ENCODE data around the gene GRB7. TPM values are rescaled to one million over a fixed set of nuclear protein-coding genes. Genes with fewer than 3 reads are reported as not detected.

GRB7 gene
- total and polyA plus RNA-seq, 10 of the 15 experiments (the other 5 are each of a cell fraction or from before 2014, with no cell fraction given): 0.05 to 0.34 (median 0.19) TPM; not detected in 4

- TF ChIP-seq CEBPB (IDR thresholded peaks at IDR 0.05; ENCODE audit: borderline replicate concordance in 1 of 2, low read depth in 2 of 2, low read length in 2 of 2) (no peak), SIX5 (IDR thresholded peaks at IDR 0.05; ENCODE audit: low read depth, low read length, severe bottlenecking) (no peak), JUNB (IDR thresholded peaks at IDR 0.05) (no peak), PML (IDR thresholded peaks at IDR 0.05; ENCODE audit: low read length) (0 out of 2 replicates have a peak, but pooled peaks have one; percentile 24), MTA2 (IDR thresholded peaks at IDR 0.05; ENCODE audit: low read depth) (peak; percentile 83), ATF7 (IDR thresholded peaks at IDR 0.05; ENCODE audit: low read depth) (peak; percentile 75; the same call in 1 of the 2 replicates), ASH2L (IDR thresholded peaks at IDR 0.05; ENCODE audit: borderline replicate concordance, low read depth) (no peak), DPF2 (IDR thresholded peaks at IDR 0.05) (peak; percentile 92), ZNF207 (IDR thresholded peaks at IDR 0.05; ENCODE audit: borderline replicate concordance) (no peak), NFXL1 (IDR thresholded peaks at IDR 0.05; ENCODE audit: borderline replicate concordance) (no peak), ATF3 (IDR thresholded peaks at IDR 0.05; ENCODE audit: borderline replicate concordance, extremely low read depth, low read depth, low read length) (no peak), MYB (IDR thresholded peaks at IDR 0.05; ENCODE audit: borderline replicate concordance, low read depth, low read length) (no peak), EGR1 (IDR thresholded peaks at IDR 0.05; ENCODE audit: borderline replicate concordance in 1 of 2, low read depth in 2 of 2, low read length in 2 of 2) (peak in 1 of 2 experiments; percentile 25; a peak in 1 of 3 replicates), NFYB (IDR thresholded peaks at IDR 0.05; ENCODE audit: insufficient read depth, low read depth, low read length) (no peak), NR2C1 (IDR thresholded peaks at IDR 0.05) (no peak), HDAC2 (IDR thresholded peaks at IDR 0.05) (no peak), NFYA (IDR thresholded peaks at IDR 0.05; ENCODE audit: borderline replicate concordance, low read depth, low read length) (no peak), ZNF384 (IDR thresholded peaks at IDR 0.05; ENCODE audit: borderline replicate concordance, low read depth, low read length) (no peak), EP300 (IDR thresholded peaks at IDR 0.05; ENCODE audit: borderline replicate concordance in 1 of 2, control insufficient read depth in 1 of 2, low read depth in 2 of 2, low read length in 2 of 2) (peak; percentile 79 to 90), MYC (IDR thresholded peaks at IDR 0.05; ENCODE audit: insufficient read depth, insufficient read length, insufficient replicate concordance, low read length, severe bottlenecking) (no peak), RAD51 (IDR thresholded peaks at IDR 0.05) (peak; percentile 26; the same call in 1 of the 2 replicates)
- TF ChIP-seq, protein P1, sequence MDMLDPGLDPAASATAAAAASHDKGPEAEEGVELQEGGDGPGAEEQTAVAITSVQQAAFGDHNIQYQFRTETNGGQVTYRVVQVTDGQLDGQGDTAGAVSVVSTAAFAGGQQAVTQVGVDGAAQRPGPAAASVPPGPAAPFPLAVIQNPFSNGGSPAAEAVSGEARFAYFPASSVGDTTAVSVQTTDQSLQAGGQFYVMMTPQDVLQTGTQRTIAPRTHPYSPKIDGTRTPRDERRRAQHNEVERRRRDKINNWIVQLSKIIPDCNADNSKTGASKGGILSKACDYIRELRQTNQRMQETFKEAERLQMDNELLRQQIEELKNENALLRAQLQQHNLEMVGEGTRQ (IDR thresholded peaks at IDR 0.05; ENCODE audit: borderline replicate concordance, low read depth, low read length): no peak
- TF ChIP-seq, protein P2, sequence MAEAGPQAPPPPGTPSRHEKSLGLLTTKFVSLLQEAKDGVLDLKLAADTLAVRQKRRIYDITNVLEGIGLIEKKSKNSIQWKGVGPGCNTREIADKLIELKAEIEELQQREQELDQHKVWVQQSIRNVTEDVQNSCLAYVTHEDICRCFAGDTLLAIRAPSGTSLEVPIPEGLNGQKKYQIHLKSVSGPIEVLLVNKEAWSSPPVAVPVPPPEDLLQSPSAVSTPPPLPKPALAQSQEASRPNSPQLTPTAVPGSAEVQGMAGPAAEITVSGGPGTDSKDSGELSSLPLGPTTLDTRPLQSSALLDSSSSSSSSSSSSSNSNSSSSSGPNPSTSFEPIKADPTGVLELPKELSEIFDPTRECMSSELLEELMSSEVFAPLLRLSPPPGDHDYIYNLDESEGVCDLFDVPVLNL (IDR thresholded peaks at IDR 0.05; ENCODE audit: low read depth, low read length): no peak
- TF ChIP-seq, protein P3, sequence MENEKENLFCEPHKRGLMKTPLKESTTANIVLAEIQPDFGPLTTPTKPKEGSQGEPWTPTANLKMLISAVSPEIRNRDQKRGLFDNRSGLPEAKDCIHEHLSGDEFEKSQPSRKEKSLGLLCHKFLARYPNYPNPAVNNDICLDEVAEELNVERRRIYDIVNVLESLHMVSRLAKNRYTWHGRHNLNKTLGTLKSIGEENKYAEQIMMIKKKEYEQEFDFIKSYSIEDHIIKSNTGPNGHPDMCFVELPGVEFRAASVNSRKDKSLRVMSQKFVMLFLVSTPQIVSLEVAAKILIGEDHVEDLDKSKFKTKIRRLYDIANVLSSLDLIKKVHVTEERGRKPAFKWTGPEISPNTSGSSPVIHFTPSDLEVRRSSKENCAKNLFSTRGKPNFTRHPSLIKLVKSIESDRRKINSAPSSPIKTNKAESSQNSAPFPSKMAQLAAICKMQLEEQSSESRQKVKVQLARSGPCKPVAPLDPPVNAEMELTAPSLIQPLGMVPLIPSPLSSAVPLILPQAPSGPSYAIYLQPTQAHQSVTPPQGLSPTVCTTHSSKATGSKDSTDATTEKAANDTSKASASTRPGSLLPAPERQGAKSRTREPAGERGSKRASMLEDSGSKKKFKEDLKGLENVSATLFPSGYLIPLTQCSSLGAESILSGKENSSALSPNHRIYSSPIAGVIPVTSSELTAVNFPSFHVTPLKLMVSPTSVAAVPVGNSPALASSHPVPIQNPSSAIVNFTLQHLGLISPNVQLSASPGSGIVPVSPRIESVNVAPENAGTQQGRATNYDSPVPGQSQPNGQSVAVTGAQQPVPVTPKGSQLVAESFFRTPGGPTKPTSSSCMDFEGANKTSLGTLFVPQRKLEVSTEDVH (IDR thresholded peaks at IDR 0.05; ENCODE audit: low read depth, partially characterized antibody): no peak
Measured at GRCh38 chr17:39755554-39756379, 18.0 kb downstream of the GRB7 start (continued).
